DOHH2 (cell line): Measurements from ENCODE around the gene TPGS2.

Source experiments
- H3F3A ChIP-seq: fragments of 200-600 bp; sonication (generic), shearing (Covaris generic); 2 replicates; pipeline ENCODE4 v1.6.0; 2016; ENCODE audit warnings: antibody characterized with exemption, mild to moderate bottlenecking; ENCODE audit not compliant: control insufficient read depth, insufficient read depth
- H3K27ac ChIP-seq: fragments of 200-600 bp; sonication (generic); 2 replicates; pipeline ENCODE4 v1.5.1; 2014; ENCODE audit warnings: low read depth, mild to moderate bottlenecking, low read length, moderate library complexity
- H3K27me3 ChIP-seq: fragments of 200-600 bp; sonication (generic); 2 replicates; pipeline ENCODE4 v1.6.1; 2014; ENCODE audit warnings: mild to moderate bottlenecking, low read length, mixed read lengths; ENCODE audit not compliant: control insufficient read depth
- H3K36me3 ChIP-seq: fragments of 200-600 bp; sonication (generic); 2 replicates; pipeline ENCODE4 v1.6.1; 2014; ENCODE audit warnings: mild to moderate bottlenecking, low read length, moderate library complexity, mixed read lengths; ENCODE audit not compliant: control insufficient read depth
- H3K4me1 ChIP-seq: fragments of 200-600 bp; sonication (generic); 2 replicates; pipeline ENCODE4 v1.6.1; 2014; ENCODE audit warnings: mild to moderate bottlenecking, low read length, mixed read lengths; ENCODE audit not compliant: control insufficient read depth
- H3K4me2 ChIP-seq: fragments of 200-600 bp; sonication (generic); 2 replicates; pipeline ENCODE4 v1.6.0; 2014; ENCODE audit warnings: mild to moderate bottlenecking, low read length, moderate library complexity
- H3K4me3 ChIP-seq: fragments of 200-600 bp; sonication (generic); 2 replicates; pipeline ENCODE4 v1.5.1; 2014; ENCODE audit warnings: mild to moderate bottlenecking, low read length, mixed read lengths
- H3K79me2 ChIP-seq: fragments of 200-600 bp; sonication (generic); 2 replicates; pipeline ENCODE4 v1.6.1; 2014; ENCODE audit warnings: mild to moderate bottlenecking, low read length, mixed read lengths; ENCODE audit not compliant: control insufficient read depth
- H3K9me2 ChIP-seq: fragments of 200-600 bp; sonication (generic); replicated peaks from 2 replicates; pipeline ENCODE4 v1.6.1; 2014; ENCODE audit warnings: mild to moderate bottlenecking, low read length, mixed read lengths; ENCODE audit not compliant: control insufficient read depth
- H3K9me3 ChIP-seq: fragments of 200-600 bp; sonication (generic); 2 replicates; pipeline ENCODE4 v1.6.1; 2014; ENCODE audit warnings: antibody characterized with exemption, low read length, mixed read lengths; ENCODE audit not compliant: control insufficient read depth, insufficient read depth
- H4K20me1 ChIP-seq: fragments of 200-600 bp; sonication (generic); 2 replicates; pipeline ENCODE4 v1.6.0; 2014; ENCODE audit warnings: low read depth, mild to moderate bottlenecking, antibody characterized with exemption, low read length, moderate library complexity; ENCODE audit not compliant: control insufficient read depth, insufficient read depth
- EZH2phosphoT487 ChIP-seq: fragments of 200-600 bp; sonication (generic); IDR thresholded peaks from 2 replicates; pipeline ENCODE4 v1.6.1; 2017; ENCODE audit warnings: borderline replicate concordance, mild to moderate bottlenecking, antibody characterized with exemption, low read length, moderate library complexity, mixed read lengths
- TF ChIP-seq, protein P1 (sequence below): fragments of 200-600 bp; sonication (generic); IDR thresholded peaks from one replicate; pipeline ENCODE4 v1.5.1; 2014; ENCODE audit warnings: antibody characterized with exemption, mild to moderate bottlenecking, low read depth, low read length; ENCODE audit not compliant: poor library complexity, severe bottlenecking

TPGS2 gene

DNA sequence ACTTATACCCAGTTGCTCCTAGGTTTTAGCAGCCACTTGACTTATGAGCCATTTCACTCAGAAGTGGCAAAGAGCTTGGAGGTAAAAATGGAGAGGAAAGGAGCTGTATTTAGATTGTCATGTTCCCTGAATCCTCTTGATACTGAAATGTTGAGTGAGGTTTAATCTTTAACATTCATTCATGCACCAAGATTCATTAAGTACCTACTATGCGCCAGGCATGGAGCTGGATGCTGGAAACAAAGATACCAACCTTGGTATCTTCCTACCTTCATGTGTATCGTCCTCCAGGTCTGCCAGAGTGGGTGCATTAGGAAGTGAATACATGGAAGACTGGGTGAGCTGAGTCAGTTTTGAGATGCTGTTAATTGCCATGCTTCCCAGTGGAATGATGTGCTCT is 23.7 kb downstream of the TPGS2 start:
- TF ChIP-seq EZH2phosphoT487 = no peak
- TF ChIP-seq, protein P1, sequence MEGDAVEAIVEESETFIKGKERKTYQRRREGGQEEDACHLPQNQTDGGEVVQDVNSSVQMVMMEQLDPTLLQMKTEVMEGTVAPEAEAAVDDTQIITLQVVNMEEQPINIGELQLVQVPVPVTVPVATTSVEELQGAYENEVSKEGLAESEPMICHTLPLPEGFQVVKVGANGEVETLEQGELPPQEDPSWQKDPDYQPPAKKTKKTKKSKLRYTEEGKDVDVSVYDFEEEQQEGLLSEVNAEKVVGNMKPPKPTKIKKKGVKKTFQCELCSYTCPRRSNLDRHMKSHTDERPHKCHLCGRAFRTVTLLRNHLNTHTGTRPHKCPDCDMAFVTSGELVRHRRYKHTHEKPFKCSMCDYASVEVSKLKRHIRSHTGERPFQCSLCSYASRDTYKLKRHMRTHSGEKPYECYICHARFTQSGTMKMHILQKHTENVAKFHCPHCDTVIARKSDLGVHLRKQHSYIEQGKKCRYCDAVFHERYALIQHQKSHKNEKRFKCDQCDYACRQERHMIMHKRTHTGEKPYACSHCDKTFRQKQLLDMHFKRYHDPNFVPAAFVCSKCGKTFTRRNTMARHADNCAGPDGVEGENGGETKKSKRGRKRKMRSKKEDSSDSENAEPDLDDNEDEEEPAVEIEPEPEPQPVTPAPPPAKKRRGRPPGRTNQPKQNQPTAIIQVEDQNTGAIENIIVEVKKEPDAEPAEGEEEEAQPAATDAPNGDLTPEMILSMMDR = no peak
- H3K27me3 ChIP-seq = no peaks in the 10 kb centered on the region
- peaks cover 3% of the 10 kb centered on the region; the same call in 1 of the 2 replicates for H3K4me1 ChIP-seq
- H4K20me1 ChIP-seq = 0 out of 2 replicates have a peak, but pooled peaks cover 3% of the 10 kb centered on the region
- H3K36me3 ChIP-seq = peaks cover 71% of the 10 kb centered on the region
- H3F3A ChIP-seq = peaks cover 1% of the 10 kb centered on the region; the same call in 1 of the 2 replicates
- H3K4me3 ChIP-seq = no peak overlapping the region
- H3K4me2 ChIP-seq = no peak overlapping the region
- no peaks in the 10 kb centered on the region for H3K79me2 ChIP-seq
- H3K27ac ChIP-seq = no peak overlapping the region
- no peaks in the 10 kb centered on the region for H3K9me3 ChIP-seq
- no peaks in the 10 kb centered on the region for H3K9me2 ChIP-seq

GRCh38 chr18:36798738-36799473 is 29.9 kb downstream of the TPGS2 start:
- H3K4me1 ChIP-seq = no peaks in the 10 kb centered on the region
- no peak overlapping the region for H3K4me2 ChIP-seq
- no peak for TF ChIP-seq EZH2phosphoT487
- TF ChIP-seq, protein P1 = no peak
- no peaks in the 10 kb centered on the region for H3K79me2 ChIP-seq
- no peak overlapping the region for H3K4me3 ChIP-seq
- no peaks in the 10 kb centered on the region for H3K9me2 ChIP-seq
- H4K20me1 ChIP-seq = no peaks in the 10 kb centered on the region
- H3K9me3 ChIP-seq = no peaks in the 10 kb centered on the region
- peaks cover 77% of the 10 kb centered on the region for H3K36me3 ChIP-seq
- no peaks in the 10 kb centered on the region for H3K27me3 ChIP-seq
- no peak overlapping the region for H3K27ac ChIP-seq
- no peaks in the 10 kb centered on the region for H3F3A ChIP-seq

- TF ChIP-seq, protein P1 = no peak
- TF ChIP-seq EZH2phosphoT487 = no peak
- Histone ChIP-seq H3K9me3 (no peaks in the 10 kb centered on the region; the same call in 1 of the 2 replicates), H3K9me2 (no peaks in the 10 kb centered on the region), H3K79me2 (no peaks in the 10 kb centered on the region), H3K4me2 (no peak overlapping the region), H3F3A (no peaks in the 10 kb centered on the region), H3K27ac (no peak overlapping the region), H4K20me1 (no peaks in the 10 kb centered on the region), H3K27me3 (no peaks in the 10 kb centered on the region), H3K36me3 (peaks cover 61% of the 10 kb centered on the region), H3K4me1 (no peaks in the 10 kb centered on the region), H3K4me3 (no peak overlapping the region)
Measured at GRCh38 chr18:36792634-36793283, 36.0 kb downstream of the TPGS2 start.
